Right lobe of liver (tissue), 6 donors: Measurements from ENCODE around the gene LAMB1. TPM values are rescaled to one million over a fixed set of nuclear protein-coding genes. Genes with fewer than 3 reads are reported as not detected.

Source experiments
- ATAC-seq, 4 donors: fragments of 200-7000 bp; cut with Tn5 transposase; one replicate each; pipeline ENCODE4 v1.9.1; 2020; ENCODE audit warnings: mild to moderate bottlenecking in 4 of 4, moderate library complexity in 4 of 4
- DNase-seq, 3 donors: peaks; one replicate each; pipeline ENCODE4 v3.0.0-alpha.2; 2020
- H3K27ac ChIP-seq, 3 donors: fragments of 200-600 bp; one replicate each; pipeline ENCODE4 v1.8.0; 2022
- H3K27me3 ChIP-seq, 2 donors: fragments of 200-600 bp; one replicate each; pipeline ENCODE4 v1.8.0; 2022
- H3K36me3 ChIP-seq, 4 donors: fragments of 200-600 bp; sonication (generic) in 1 of 4; one replicate each; pipeline versions ENCODE4 v1.5.1 to v1.8.0; 2017 to 2022; ENCODE audit warnings: control low read depth in 1 of 4
- H3K4me1 ChIP-seq, 4 donors: fragments of 200-600 bp; sonication (generic) in 1 of 4; one replicate each; pipeline versions ENCODE4 v1.5.1 to v1.8.0; 2017 to 2022; ENCODE audit warnings: control low read depth in 1 of 4
- H3K4me3 ChIP-seq, 3 donors: fragments of 200-600 bp; one replicate each; pipeline ENCODE4 v1.8.0; 2022
- H3K9me3 ChIP-seq, 4 donors: fragments of 200-600 bp; sonication (generic) in 1 of 4; one replicate each; pipeline versions ENCODE4 v1.5.1 to v1.8.0; 2017 to 2022; ENCODE audit warnings: control low read depth in 1 of 4
- CTCF ChIP-seq, 4 donors: fragments of 200-600 bp in 3 of 4; fragments of 450-650 bp in 1 of 4; IDR thresholded peaks; one replicate each; pipeline versions ENCODE4 v1.5.1 to v1.8.0; 2016 to 2022; ENCODE audit warnings: antibody characterized with exemption in 4 of 4, mild to moderate bottlenecking in 2 of 4
- POLR2A ChIP-seq: fragments of 450-650 bp; IDR thresholded peaks from one replicate; pipeline ENCODE4 v1.6.1; 2017; ENCODE audit warnings: antibody characterized with exemption, mild to moderate bottlenecking
- WGBS: methylation state at CpG from one replicate; pipeline ENCODE4 v1.1.6; 2018; ENCODE audit warnings: low coverage, low lambda C conversion rate; ENCODE audit not compliant: insufficient coverage; ENCODE audit errors: missing lambda C conversion rate; 5-methylcytosine and 5-hydroxymethylcytosine counted together
- intact Hi-C, 2 donors: fragments of 100-400 bp; cut with DNase I; formaldehyde crosslinking; loops; one replicate each; pipeline versions ENCODE4 v1.11.2 to v1.14.1; 2022
- total RNA-seq, 6 experiments: library from RNA; depleted of rRNA in 2 of 6; stranded (reverse); fragments of >200 nt in 2 of 6; fragmentation: NEBNext Ultra II Directional in 3 of 6; extraction: Animal tissue kit (Norgen Biotek cat#: 25700) in 3 of 6; gene quantifications; one replicate each; pipeline versions ENCODE4 v1.1.0 to v1.2.4, GENCODE V29; 2016 to 2023
- donor health status: DM: no; HTN: yes; CAD: no.
- donor health status: DM: no; HTN: no; CAD: no.
- donor health status: DM: no; HTN: no; CAD: no.
- donor health status: DM: no; HTN: yes; CAD: no.
- donor health status: DM: no; HTN: yes; CAD: no.

Gene LAMB1
- total RNA-seq, 6 experiments from 2014 or later = 14.9 to 61.0 (median 28.9) TPM

DNA sequence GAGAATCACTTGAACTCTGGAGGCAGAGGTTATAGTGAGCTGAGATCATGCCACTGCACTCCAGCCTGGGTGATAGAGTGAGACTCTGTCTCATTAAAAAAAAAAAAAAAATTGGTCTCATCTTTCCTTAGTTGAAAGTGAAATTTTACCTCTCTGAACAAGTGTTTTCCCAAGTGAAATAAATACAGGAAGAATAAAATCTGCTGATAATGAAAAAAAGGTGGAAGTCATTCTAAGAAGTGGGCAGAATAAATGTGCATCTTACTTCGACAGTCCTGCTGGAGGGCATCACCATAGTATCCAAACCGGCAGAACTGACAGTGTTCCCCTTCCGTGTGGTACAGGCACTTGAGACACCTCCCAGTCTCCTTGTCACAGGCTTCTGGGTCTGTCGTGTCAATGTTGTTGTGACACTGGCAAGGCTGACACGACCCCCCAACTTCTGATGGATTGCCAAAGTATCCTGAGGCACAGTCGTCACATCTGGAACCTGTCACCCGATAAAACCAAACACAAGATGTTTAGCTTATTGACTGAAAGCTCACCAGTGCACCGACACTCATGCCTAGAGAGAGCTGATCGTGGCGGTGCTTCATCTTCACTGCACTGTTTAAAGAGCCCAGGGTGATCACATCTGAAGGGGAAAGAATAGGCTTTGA lies 49.6 kb downstream of the LAMB1 start:
- Histone ChIP-seq H3K4me3 (no peak overlapping the region), H3K27ac (no peak overlapping the region), H3K9me3 (no peaks in the 10 kb centered on the region), H3K27me3 (no peaks in the 10 kb centered on the region), H3K4me1 (peaks cover 0 to 15% (median 3%) of the 10 kb centered on the region in 4 donors), H3K36me3 (peaks cover 0 to 12% (median 0%) of the 10 kb centered on the region in 4 donors)
- ATAC-seq = peak in 1 of 4 donors; percentile 19
- WGBS = 48% methylated on average over 8 of the region's 10 CpGs
- no peak for TF ChIP-seq POLR2A
- TF ChIP-seq CTCF (IDR thresholded peaks at IDR 0.05) = no peak
- intact Hi-C loops = loop anchor here in 1 of 2 donors (10.0 kb wide), 1 partner anchor 51 kb away; the partner anchor contains the start of gene LAMB1
- DNase-seq = no peak

DNA sequence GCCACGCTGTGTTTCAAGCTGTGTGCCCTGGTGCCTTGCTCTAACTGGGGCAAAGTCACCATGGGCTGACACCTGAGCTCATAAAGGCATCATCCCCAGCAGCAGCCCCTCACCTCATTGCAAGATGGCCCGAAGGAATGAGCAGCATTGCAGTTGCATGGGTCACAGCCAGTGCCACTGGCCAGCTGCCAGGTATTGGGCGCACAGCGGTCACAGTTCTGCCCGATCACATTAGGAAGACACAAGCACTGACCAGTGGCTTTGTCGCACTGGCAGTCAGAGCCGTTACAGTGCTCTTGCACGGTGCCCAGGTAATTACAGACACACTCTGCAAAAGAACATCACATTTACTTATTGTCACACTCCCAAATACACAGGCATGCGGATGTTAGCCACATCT lies 51.1 kb downstream of the LAMB1 start:
- no peaks in the 10 kb centered on the region for H3K27me3 ChIP-seq
- DNase-seq (peak in 1 of 3 donors; percentile 60), ATAC-seq (no peak)
- H3K4me1 ChIP-seq = peaks cover 0 to 17% (median 3%) of the 10 kb centered on the region in 4 donors
- H3K9me3 ChIP-seq = no peaks in the 10 kb centered on the region
- TF ChIP-seq POLR2A (no peak), CTCF (IDR thresholded peaks at IDR 0.05) (no peak)
- H3K4me3 ChIP-seq = no peak overlapping the region
- H3K36me3 ChIP-seq = peaks cover 0 to 12% (median 0%) of the 10 kb centered on the region in 4 donors
- H3K27ac ChIP-seq = no peak overlapping the region
- intact Hi-C loops = loop anchor here in 1 of 2 donors (10.0 kb wide), 1 partner anchor 53 kb away; the partner anchor contains the start of gene LAMB1
- WGBS = 68% methylated on average over 3 of the region's 9 CpGs

DNA sequence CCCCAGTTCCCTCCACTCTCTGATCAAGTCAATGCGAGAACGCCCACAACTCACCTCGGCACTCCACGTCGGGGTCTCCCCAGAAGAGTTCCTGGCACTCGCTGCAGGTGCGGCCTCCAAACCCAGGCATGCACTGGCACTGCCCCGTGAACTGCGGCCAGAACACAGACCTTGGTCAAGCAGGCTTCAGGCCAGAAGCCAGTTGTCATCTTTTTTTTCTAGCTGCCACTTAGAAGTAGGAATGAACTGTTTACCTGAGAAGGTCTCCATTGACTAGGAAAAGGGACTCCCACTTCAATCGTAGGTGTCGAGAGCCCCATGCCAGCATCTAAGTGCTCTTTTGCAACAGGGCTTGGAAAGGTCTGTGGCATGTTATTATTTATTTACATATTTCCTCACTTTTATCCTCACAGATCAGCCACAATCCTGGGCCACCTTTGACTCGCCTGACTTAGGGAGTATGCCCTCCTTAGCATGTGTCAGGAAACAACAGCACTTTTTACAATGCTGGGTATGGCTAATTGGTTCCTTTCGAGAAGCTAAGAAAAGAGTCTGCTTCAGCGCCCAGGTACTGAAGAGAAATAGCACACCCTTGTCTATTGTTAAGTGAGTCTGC lies 51.7 kb downstream of the LAMB1 start:
- no peak overlapping the region for H3K27ac ChIP-seq
- H3K4me3 ChIP-seq = no peak overlapping the region
- H3K36me3 ChIP-seq = peaks cover 0 to 12% (median 0%) of the 10 kb centered on the region in 4 donors
- no peak for TF ChIP-seq POLR2A
- TF ChIP-seq CTCF (IDR thresholded peaks at IDR 0.05) = no peak
- no peak for ATAC-seq
- no peaks in the 10 kb centered on the region for H3K9me3 ChIP-seq
- 47% methylated on average over 13 of the region's 14 CpGs for WGBS
- intact Hi-C loops = loop anchor here in 1 of 2 donors (10.0 kb wide), 1 partner anchor 54 kb away; the partner anchor contains the start of gene LAMB1
- H3K4me1 ChIP-seq = peaks cover 0 to 17% (median 3%) of the 10 kb centered on the region in 4 donors
- H3K27me3 ChIP-seq = no peaks in the 10 kb centered on the region
- DNase-seq = peak in 1 of 3 donors; percentile 57

DNA sequence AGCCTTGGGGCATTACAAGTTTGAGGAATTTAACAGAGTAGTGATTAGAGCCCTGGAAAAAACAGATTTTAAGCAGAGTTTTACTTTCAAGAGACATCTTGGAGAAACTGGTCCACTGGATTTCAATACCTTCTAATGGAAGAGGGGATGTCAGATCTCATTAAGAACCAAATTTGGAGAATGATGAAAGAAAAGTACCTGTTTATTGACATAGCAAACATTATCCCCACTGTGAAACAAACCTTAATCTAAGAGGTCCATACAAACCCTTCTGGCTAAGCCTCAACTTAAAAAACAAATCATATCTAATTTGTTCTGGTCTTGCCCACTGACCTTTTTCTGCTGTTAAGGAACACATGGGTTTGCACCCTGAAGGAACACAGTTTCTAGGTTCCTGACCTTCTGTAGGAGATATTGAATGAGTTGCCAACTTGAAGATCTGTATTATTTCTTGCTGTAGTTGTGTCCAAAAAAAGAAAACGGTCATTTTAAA lies 53.5 kb downstream of the LAMB1 start:
- ATAC-seq (peak in 3 of 4 donors; percentile 7 to 41 (median 26)), DNase-seq (no peak)
- Histone ChIP-seq H3K36me3 (peaks cover 0 to 12% (median 0%) of the 10 kb centered on the region in 4 donors), H3K27ac (no peak overlapping the region), H3K4me3 (no peak overlapping the region), H3K9me3 (no peaks in the 10 kb centered on the region), H3K4me1 (peaks cover 0 to 17% (median 3%) of the 10 kb centered on the region in 4 donors), H3K27me3 (no peaks in the 10 kb centered on the region)
- TF ChIP-seq POLR2A (no peak), CTCF (IDR thresholded peaks at IDR 0.05) (no peak)
- WGBS = 64% methylated on average over 1 of the region's 1 CpG
- intact Hi-C loops = no loop called here
